T-cell (primary cell): Measurements from ENCODE around the gene SLC25A25. TPM values are rescaled to one million over a fixed set of nuclear protein-coding genes. Genes with fewer than 3 reads are reported as not detected.

ENCODE experiments used
- ATAC-seq, 4 experiments: fragments of 200-7000 bp in 3 of 4; fragments of 150-1000 bp in 1 of 4; cut with Tn5 transposase; replicated peaks in 1 of 4; 1 replicate in 3 of 4; 2 replicates in 1 of 4; pipeline ENCODE4 v1.10.0; 2021; ENCODE audit warnings: moderate library complexity in 3 of 4, mild to moderate bottlenecking in 2 of 4, moderate number of reproducible peaks in 1 of 4
- CTCF ChIA-PET, 2 donors: fragments of 300-600 bp; sonication (Branson Sonifier 250); formaldehyde crosslinking; loops; one replicate each; lab custom pipeline; 2022; ENCODE audit warnings: antibody characterized with exemption in 2 of 2; lab: Charles Lee
- POLR2A ChIA-PET, 2 donors: fragments of 300-600 bp; sonication (Branson Sonifier 250); formaldehyde crosslinking; loops; one replicate each; lab custom pipeline; 2022; ENCODE audit warnings: antibody characterized with exemption in 2 of 2; lab: Charles Lee
- DNase-seq, 35 experiments: peaks; one replicate each; pipeline versions ENCODE4 v3.0.0 to v3.0.0-alpha.2; 2013 to 2023
- H3K27ac ChIP-seq: one replicate; pipeline ENCODE4 v1.5.1; 2013; ENCODE audit warnings: low read length
- H3K27me3 ChIP-seq, 2 experiments: replicated peaks in 1 of 2; 1 replicate in 1 of 2; 2 replicates in 1 of 2; pipeline versions ENCODE4 v1.6.1 to v1.7.0; 2013; ENCODE audit warnings: low read length in 1 of 2, mixed read lengths in 1 of 2; ENCODE audit not compliant: control insufficient read depth in 2 of 2, insufficient read depth in 2 of 2; ENCODE audit errors: extremely low read depth in 1 of 2
- H3K36me3 ChIP-seq, 2 donors: 1 replicate in 1 of 2; 2 replicates in 1 of 2; pipeline versions ENCODE4 v1.6.1 to v1.7.0; 2013; ENCODE audit warnings: low read length in 1 of 2; ENCODE audit not compliant: control insufficient read depth in 2 of 2, insufficient read depth in 1 of 2; ENCODE audit errors: extremely low read depth in 1 of 2
- H3K4me1 ChIP-seq, 2 experiments: 1 replicate in 1 of 2; 2 replicates in 1 of 2; pipeline versions ENCODE4 v1.6.1 to v1.7.0; 2013; ENCODE audit warnings: low read length in 2 of 2, mixed read lengths in 1 of 2; ENCODE audit not compliant: insufficient read depth in 2 of 2, control insufficient read depth in 1 of 2; ENCODE audit errors: extremely low read depth in 1 of 2
- H3K4me3 ChIP-seq, 2 donors: 1 replicate in 1 of 2; 2 replicates in 1 of 2; pipeline versions ENCODE4 v1.5.1 to v1.7.0; 2013; ENCODE audit warnings: mild to moderate bottlenecking in 2 of 2, low read length in 1 of 2, moderate library complexity in 1 of 2; ENCODE audit not compliant: control insufficient read depth in 1 of 2; ENCODE audit errors: extremely low read depth in 1 of 2
- H3K9me3 ChIP-seq: 2 replicates; pipeline ENCODE4 v1.7.0; 2013
- H3K27ac Mint-ChIP-seq, 2 donors: one replicate each; pipeline ENCODE4 v1.8.0; 2020 to 2021; ENCODE audit warnings: mild to moderate bottlenecking in 2 of 2, mixed read lengths in 2 of 2
- H3K27me3 Mint-ChIP-seq, 2 donors: one replicate each; pipeline ENCODE4 v1.8.0; 2021 to 2022; ENCODE audit warnings: mixed read lengths in 2 of 2
- H3K36me3 Mint-ChIP-seq: one replicate; pipeline ENCODE4 v1.8.0; 2021; ENCODE audit warnings: mixed read lengths
- H3K4me1 Mint-ChIP-seq, 3 donors: one replicate each; pipeline ENCODE4 v1.8.0; 2020 to 2022; ENCODE audit warnings: mixed read lengths in 3 of 3, mild to moderate bottlenecking in 1 of 3
- H3K4me3 Mint-ChIP-seq, 3 donors: one replicate each; pipeline ENCODE4 v1.8.0; 2020 to 2022; ENCODE audit warnings: mild to moderate bottlenecking in 3 of 3, mixed read lengths in 3 of 3, moderate library complexity in 3 of 3
- H3K9me3 Mint-ChIP-seq, 3 donors: one replicate each; pipeline ENCODE4 v1.8.0; 2020 to 2022; ENCODE audit warnings: mixed read lengths in 3 of 3
- WGBS: methylation state at CpG from one replicate; pipeline ENCODE4 v1.1.5; 2013; ENCODE audit warnings: missing lambda C conversion rate; ENCODE audit not compliant: insufficient coverage; 5-methylcytosine and 5-hydroxymethylcytosine counted together
- total RNA-seq, 35 experiments: library from RNA in 6 of 35; stranded (reverse) in 6 of 35; fragments of 120-200 nt in 1 of 35; gene quantifications; one replicate each; pipeline versions ENCODE4 v1.2.1 to v1.2.4 and lab custom pipeline; 2013 to 2026

Gene SLC25A25
- total RNA-seq, 5 donors from 2014 or later (not counting 1 experiment from before 2014, with no cell fraction given) = 11.8 to 21.0 (median 17.3) TPM

DNA sequence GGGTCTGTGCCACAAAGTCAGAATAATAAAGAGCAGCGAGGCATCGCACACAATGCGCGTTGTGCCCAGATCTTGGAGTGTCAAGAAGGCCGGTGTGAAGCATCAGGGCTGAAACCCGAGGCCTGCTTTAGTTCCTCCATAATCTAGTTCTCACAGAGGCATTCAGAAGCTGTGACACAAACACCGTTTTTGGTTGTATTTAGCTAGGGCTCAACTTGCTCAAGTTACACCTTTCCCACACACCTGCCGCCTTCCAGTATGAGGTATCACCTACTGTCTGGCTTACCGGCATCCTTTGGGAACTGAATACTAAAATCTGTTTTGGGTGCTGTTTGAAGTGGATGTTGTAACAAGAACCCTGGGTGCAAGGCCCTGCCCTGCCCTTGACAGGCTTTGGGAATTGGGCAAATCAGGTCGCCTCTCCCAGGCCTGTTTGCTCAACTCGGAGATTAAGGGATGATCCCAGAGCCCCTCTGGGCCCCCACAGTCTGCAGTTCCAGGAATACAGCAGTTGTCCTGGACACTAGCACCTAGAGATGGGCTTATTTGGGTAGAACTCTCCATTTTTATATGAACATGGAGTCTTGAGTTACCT lies 27.0 kb downstream of the SLC25A25 start:
- H3K9me3 Mint-ChIP-seq = no peaks in the 10 kb centered on the region

DNA sequence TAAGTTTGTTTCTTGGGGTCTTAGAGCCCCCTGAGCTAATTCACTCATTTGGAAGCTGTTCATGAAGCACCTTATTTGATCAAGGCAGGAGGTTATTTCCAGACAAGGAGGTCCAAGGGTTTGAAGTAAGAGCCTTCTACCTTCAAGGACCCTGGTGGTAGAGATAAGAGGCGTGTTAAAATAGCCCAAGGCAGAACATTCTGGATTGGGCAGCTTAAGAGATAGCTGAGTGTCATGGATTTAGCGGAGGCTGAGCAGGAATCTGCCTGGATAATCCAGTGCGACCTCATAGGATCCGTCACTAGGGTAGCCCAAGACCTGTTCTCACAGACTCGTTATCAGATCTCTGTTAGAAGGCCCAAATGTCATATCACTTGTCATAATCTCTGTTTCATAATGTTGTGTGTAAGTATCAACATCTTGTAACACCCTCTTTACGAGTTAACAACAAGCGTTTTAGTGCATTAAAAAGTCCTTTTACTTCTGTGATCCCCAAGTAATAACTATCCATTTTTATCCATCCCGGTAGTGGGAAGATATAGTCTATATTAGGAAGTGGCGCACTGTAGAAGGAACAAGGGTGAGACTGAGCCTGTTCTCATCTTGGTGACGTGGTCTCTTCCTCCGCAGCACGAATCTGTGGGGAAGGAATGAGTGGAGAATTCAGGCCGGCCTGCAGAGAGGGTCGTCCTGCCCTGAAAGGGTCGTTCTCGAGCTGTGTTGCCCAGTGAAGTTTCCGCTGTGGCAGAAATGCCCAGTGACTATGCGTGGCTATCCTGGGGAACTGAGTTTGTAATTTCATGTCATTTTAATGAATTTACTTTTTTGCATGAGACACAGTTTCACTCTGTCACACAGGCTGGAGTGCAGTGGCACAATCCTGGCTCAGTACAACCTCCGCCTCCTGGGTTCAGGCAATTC lies 28.8 kb downstream of the SLC25A25 start:
- no peak overlapping the region for H3K4me3 ChIP-seq
- H3K9me3 ChIP-seq = no peaks in the 10 kb centered on the region
- H3K4me1 Mint-ChIP-seq = peaks cover 66 to 83% (median 80%) of the 10 kb centered on the region in 3 donors
- H3K27me3 ChIP-seq = no peaks in the 10 kb centered on the region
- DNase-seq (no peak), ATAC-seq (no peak)
- H3K4me3 Mint-ChIP-seq = no peak overlapping the region
- peaks cover 3 to 25% of the 10 kb centered on the region in 2 donors for H3K36me3 ChIP-seq
- over 99% methylated on average over 12 of the region's 19 CpGs for WGBS
- peaks cover 33 to 72% of the 10 kb centered on the region in 2 experiments for H3K4me1 ChIP-seq
- H3K9me3 Mint-ChIP-seq = no peaks in the 10 kb centered on the region
- CTCF ChIA-PET = no interaction called here
- peaks cover 11% of the 10 kb centered on the region for H3K36me3 Mint-ChIP-seq
- no peaks in the 10 kb centered on the region for H3K27me3 Mint-ChIP-seq
- POLR2A ChIA-PET = no interaction called here
- H3K27ac Mint-ChIP-seq = peak overlapping the region in 1 of 2 donors; percentile 49
- no peak overlapping the region for H3K27ac ChIP-seq

More for the DNA sequence above, 27.0 kb downstream of the SLC25A25 start:
- ATAC-seq (no peak), DNase-seq (no peak)
- Histone ChIP-seq H3K4me3 (no peak overlapping the region), H3K27me3 (no peaks in the 10 kb centered on the region), H3K9me3 (no peaks in the 10 kb centered on the region), H3K27ac (no peak overlapping the region), H3K36me3 (peaks cover 0 to 13% of the 10 kb centered on the region in 2 donors), H3K4me1 (peaks cover 31 to 81% of the 10 kb centered on the region in 2 experiments)
- WGBS = 86% methylated on average over 8 of the region's 11 CpGs
- Mint-ChIP-seq H3K4me1 (peaks cover 77 to 85% (median 84%) of the 10 kb centered on the region in 3 donors), H3K4me3 (peak overlapping the region in 1 of 3 donors; percentile 70), H3K27ac (peak overlapping the region; percentile 86 to 93), H3K27me3 (no peaks in the 10 kb centered on the region), H3K36me3 (peaks cover 4% of the 10 kb centered on the region)
- ChIA-PET POLR2A (no interaction called here), CTCF (no interaction called here)

DNA sequence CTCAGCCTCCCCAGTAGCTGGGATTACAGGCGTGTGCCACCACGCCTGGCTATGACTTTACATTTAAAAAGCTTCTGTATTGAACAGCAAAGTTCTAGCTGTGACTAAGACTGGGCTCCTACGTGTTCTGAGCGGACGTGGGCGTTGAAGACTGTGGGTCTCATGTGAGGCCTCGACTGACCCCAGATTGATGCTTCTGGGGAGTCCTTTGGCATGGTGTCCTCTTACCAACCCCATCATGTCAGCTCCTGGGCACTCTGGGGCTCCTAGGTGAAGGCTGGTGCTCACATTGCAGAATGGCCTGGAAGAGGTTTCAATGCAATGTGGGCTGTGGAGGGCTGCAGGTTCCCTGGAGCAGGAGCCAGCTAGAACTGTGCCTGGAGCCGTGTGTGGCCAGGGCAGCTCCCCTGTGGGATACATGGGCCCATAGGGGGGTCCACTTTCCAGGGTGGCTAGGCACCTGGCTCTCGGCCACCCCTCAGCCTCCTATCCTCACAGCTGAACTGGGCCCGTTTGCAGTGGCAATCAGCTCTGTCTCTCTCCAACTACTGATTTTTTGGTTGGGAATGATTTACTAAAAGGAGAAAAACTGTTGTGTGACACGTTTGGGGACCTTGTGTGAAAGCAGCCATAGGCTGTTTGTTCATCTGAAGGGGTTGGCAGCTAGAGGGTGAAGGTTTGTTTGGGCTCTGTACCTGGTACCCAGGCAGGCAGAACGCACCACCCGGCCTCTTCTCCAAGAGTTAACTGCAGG lies 29.7 kb downstream of the SLC25A25 start:
- Histone ChIP-seq H3K36me3 (peaks cover 12 to 33% of the 10 kb centered on the region in 2 donors), H3K27me3 (no peaks in the 10 kb centered on the region), H3K4me3 (no peak overlapping the region), H3K9me3 (no peaks in the 10 kb centered on the region), H3K4me1 (peaks cover 27 to 66% of the 10 kb centered on the region in 2 experiments), H3K27ac (no peak overlapping the region)
- Mint-ChIP-seq H3K9me3 (no peaks in the 10 kb centered on the region), H3K36me3 (peaks cover 19% of the 10 kb centered on the region), H3K27ac (peak overlapping the region; percentile 39 to 77), H3K4me3 (peak overlapping the region in 2 of 3 donors; percentile 49 to 52), H3K27me3 (no peaks in the 10 kb centered on the region), H3K4me1 (peaks cover 61 to 82% (median 80%) of the 10 kb centered on the region in 3 donors)
- ChIA-PET POLR2A (interaction anchor here in 1 of 2 donors (0.6 kb wide), 1 partner anchor 79 kb away, joined by 6 read pairs; no protein-coding TSS in a partner anchor), CTCF (interaction anchor here in 1 of 2 donors (0.6 kb wide), 1 partner anchor 43 kb away, joined by 4 read pairs; no protein-coding TSS in a partner anchor)
- 86% methylated on average over 5 of the region's 13 CpGs for WGBS
- DNase-seq (no peak), ATAC-seq (no peak)

DNA sequence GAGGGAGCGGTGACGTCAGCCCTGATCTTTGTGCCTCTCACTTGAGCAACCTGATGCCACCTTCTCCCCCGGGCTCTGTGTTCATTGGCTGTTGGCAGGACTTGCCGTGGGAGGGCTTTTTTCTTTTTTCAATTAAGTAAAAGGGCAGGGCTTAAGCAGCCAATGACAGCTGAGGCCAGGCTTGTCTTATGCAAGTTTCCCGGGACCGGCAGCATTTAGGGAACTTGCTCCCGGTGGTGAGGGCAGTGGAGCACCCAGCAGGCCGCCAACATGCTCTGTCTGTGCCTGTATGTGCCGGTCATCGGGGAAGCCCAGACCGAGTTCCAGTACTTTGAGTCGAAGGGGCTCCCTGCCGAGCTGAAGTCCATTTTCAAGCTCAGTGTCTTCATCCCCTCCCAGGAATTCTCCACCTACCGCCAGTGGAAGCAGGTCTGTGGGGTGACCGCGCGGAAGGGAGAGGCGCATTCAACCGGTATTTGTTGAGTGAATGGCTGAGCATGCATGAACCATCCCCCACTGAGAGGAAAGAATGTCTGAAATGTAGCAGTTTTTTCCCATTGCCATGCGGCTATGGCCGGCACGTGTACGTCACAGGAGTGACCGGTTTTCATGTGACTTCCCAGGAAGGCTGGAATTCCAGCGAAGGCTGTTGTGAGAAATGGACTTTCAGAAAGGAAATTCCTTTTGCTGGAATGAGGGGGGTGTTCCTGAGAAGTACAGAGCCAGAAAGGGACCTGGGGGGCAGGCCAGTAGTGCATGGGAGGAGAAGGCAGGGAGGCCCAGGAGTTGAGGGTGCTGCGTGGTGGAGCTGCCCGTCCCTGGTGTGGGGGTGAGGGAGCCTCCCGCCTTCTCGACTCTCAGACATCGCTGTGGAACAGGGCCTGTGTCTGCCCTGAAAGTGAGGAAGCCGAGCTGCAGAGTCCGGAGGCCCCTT lies 30.5 kb downstream of the SLC25A25 start:
- peaks cover 12 to 42% of the 10 kb centered on the region in 2 donors for H3K36me3 ChIP-seq
- 89% methylated on average over 13 of the region's 32 CpGs for WGBS
- ChIA-PET POLR2A (no interaction called here), CTCF (no interaction called here)
- peaks cover 21 to 67% of the 10 kb centered on the region in 2 experiments for H3K4me1 ChIP-seq
- no peaks in the 10 kb centered on the region for H3K9me3 ChIP-seq
- H3K27me3 Mint-ChIP-seq = no peaks in the 10 kb centered on the region
- H3K4me3 Mint-ChIP-seq = peak overlapping the region in 2 of 3 donors; percentile 49 to 52
- H3K27ac Mint-ChIP-seq = peak overlapping the region; percentile 46 to 77
- peak overlapping the region in 1 of 2 donors; percentile 3 for H3K4me3 ChIP-seq
- H3K9me3 Mint-ChIP-seq = no peaks in the 10 kb centered on the region
- H3K27me3 ChIP-seq = no peaks in the 10 kb centered on the region
- peaks cover 61 to 82% (median 80%) of the 10 kb centered on the region in 3 donors for H3K4me1 Mint-ChIP-seq
- H3K27ac ChIP-seq = no peak overlapping the region
- peak in 33 of 35 experiments; percentile 45 to 81 (median 62) for DNase-seq
- peak in 3 of 4 experiments; percentile 46 to 73 (median 51) for ATAC-seq
- H3K36me3 Mint-ChIP-seq = peaks cover 21% of the 10 kb centered on the region

DNA sequence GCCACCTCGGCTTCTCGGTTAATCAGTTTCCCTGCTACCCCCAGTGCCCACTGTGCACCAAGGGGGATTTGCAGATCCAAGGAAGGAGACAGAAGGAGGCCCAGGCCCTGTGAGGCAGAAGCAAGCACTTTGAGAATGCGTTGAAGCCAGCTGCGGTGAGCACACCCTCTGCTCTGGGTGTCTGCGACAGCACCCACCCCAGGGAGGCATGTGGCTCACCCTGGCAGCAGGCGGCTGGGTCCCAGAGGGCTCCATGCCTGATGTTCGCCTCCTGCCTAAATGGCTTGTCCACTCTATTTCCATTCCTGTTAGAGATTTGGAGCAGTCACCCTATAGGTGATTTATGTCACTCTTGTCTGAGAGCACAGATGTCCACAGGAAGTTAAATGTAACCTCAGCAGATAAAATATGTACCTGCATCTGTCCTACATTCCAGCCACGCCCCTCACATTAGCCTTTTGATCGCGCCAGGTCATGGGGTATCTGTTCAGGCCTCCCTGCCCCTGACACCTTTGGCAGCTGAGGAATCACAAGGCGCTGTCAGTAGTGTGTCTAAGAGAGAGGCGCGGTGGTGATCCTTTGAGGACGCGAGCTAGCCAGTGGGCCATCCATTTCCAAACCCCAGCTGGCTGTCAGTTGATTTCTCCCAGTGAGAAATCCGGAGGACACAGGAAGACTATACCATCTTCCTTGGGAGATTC lies 31.3 kb downstream of the SLC25A25 start:
- Mint-ChIP-seq H3K4me3 (peak overlapping the region in 2 of 3 donors; percentile 49 to 52), H3K27me3 (no peaks in the 10 kb centered on the region), H3K4me1 (peaks cover 58 to 81% (median 81%) of the 10 kb centered on the region in 3 donors), H3K36me3 (peaks cover 24% of the 10 kb centered on the region), H3K27ac (peak overlapping the region; percentile 46 to 72), H3K9me3 (no peaks in the 10 kb centered on the region)
- DNase-seq = no peak
- peaks cover 18 to 67% of the 10 kb centered on the region in 2 experiments for H3K4me1 ChIP-seq
- H3K36me3 ChIP-seq = peaks cover 12 to 50% of the 10 kb centered on the region in 2 donors
- H3K4me3 ChIP-seq = no peak overlapping the region
- CTCF ChIA-PET = interaction anchor here in 1 of 2 donors (0.6 to 1.0 kb wide), 2 partner anchors 14 to 18 kb away, joined by 3 to 6 read pairs; no protein-coding TSS in a partner anchor
- ATAC-seq = peak in 2 of 4 experiments; percentile 14 to 24
- H3K27me3 ChIP-seq = no peaks in the 10 kb centered on the region
- H3K9me3 ChIP-seq = no peaks in the 10 kb centered on the region
- no peak overlapping the region for H3K27ac ChIP-seq
- POLR2A ChIA-PET = no interaction called here
- 92% methylated on average over 7 of the region's 16 CpGs for WGBS
